Stimulated activated CD8-positive, alpha-beta memory T cell treated with anti-CD3 and anti-CD28 coated beads, Interleukin-15, amount 100 ng/mL, for 24 hours (primary cell): Measurements from ENCODE around the gene OR4F6.
"Not testable (repeated sequence)": the region's sequence is repeated elsewhere in the genome, so short reads cannot be mapped to it uniquely, and the experiment has no call there.

Experiments used
- DNase-seq: peaks from one replicate; pipeline ENCODE4 v3.0.0-alpha.2; 2020; ENCODE audit warnings: low read depth

Gene OR4F6, protein sequence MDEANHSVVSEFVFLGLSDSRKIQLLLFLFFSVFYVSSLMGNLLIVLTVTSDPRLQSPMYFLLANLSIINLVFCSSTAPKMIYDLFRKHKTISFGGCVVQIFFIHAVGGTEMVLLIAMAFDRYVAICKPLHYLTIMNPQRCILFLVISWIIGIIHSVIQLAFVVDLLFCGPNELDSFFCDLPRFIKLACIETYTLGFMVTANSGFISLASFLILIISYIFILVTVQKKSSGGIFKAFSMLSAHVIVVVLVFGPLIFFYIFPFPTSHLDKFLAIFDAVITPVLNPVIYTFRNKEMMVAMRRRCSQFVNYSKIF

DNA sequence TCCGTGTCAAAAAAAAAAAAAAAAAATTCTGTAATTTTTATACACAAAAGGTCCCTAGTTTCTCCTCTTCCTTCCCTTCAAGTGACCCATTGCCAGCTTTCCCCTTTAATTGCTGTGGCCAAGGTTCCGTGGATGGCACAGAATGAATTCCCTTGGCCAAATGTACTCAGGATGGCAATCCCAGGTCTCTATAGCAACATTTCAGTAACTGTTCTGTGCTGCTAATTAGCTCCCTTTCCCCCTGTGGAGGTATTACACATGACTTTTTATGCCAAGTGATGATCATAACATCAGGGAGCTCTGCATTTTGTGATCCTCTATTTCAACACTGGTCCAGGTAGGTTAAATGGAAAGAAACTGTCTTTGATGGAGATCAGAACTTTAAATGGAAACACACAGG, at the start of gene OR4F6:
Gene OR4F6 (plus strand): TSS at position 301 of the 400 bp plus-strand sequence. CDS start 2,211 bp downstream, outside the sequence.
- no peak for DNase-seq

DNA sequence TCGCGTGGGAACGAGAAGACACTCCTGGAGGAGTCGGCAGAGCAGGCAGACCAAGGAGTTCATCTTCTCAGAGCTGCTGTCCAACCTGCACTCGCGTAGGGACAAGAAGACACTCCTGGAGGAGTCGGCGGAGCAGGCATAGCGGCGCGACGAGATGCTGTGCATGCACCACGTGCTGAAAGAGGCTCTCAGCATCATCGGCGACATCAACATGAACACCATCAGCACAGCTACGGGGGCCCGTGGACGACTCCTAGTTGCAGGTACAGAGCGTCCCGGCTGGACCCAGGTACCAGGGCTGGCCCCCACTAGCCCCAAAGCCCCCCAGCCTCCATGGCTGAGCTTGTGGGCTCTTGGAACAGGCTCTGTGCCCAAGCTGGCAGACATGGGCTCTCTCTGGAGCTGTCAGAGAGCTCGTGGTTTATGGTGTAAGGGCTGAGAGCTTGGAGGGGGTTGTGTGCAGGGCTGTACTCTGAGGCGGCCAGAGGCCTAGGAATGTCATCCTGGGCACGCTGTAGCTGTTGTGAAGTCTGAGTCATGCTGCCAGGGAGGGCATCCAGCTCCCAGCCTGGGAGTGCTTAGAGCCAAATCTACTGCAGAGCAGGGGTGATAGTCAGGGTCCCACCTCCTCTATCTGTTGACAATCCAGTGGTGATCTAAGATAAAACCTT, 38.5 kb upstream of the OR4F6 start:
- not testable (repeated sequence) for DNase-seq

DNA sequence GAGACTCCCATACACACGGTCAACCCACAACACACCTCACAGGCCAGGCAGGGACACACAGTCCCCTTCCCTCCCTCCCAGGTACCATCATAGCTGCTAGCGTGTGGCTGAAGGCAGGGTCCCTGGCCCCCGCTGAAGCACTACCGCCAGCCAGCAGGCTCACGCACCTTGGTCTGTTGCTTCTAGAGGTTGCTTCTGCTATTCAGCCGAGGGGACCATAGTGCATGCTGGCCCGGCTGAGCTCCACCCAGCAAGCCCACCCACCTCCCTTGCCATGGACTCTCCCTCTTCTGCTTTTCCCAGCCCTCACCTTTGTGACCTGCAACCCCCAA, 38.0 kb upstream of the OR4F6 start:
- DNase-seq = not testable (repeated sequence)

DNA sequence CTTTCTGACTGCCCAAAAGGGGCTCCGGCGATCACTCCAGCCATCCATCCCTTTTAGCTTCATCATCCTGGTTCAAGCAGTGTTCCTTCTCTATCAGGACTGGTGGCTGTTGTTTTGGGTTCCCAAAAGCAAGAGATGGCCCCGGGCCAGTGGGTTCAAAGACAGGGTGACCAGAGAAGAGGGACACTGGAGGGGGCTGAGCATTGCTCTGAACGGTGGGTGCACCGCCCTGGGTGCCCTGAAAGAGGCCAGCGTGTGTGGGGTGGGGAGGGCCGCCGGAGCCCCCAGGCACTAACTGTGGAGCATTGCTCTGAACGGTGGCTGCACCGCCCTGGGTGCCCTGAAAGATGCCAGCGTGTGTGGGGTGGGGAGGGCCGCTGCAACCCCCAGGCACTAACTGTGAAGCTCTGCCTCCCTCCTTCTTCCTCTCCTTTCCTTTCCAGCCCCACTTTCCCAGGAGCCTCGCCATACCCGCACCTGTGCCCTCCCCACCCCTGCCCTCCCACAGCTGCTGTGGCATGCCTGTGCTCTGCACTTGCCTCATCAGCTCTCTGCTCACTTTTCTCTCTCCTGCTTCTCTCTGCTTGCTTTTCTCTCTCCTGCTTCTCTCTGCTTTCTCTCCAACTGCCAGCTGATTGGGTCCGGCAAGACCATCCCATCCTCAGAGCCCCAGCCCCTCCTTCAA, 37.4 kb upstream of the OR4F6 start:
- DNase-seq = no peak

DNA sequence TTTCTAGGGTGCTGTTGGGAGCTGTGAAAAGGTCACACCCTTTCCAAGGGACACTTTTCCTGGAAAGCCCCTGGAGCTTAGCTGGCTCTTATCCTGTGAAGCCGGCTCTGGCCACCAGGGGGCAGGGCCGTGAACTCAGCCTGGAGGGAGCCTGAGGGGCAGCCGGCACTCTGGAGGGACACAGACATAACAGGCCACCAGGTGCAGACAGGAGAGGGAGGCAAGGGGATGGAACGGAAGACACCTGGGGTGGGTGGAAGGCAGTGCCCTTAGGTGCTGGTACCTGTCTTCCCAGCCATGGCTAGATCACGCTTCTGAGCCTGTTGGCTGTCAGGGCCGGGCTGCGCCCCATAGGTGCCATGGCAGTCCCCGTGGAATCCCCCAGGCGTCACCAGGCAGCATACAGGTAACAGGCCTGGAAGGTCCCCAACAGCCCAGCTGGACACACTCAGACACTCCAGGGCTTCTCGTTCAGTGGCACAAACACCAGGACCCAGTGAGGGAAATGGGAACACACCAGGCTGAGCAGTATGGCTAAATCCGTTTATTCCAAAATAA, 36.1 kb upstream of the OR4F6 start:
- not testable (repeated sequence) for DNase-seq

DNA sequence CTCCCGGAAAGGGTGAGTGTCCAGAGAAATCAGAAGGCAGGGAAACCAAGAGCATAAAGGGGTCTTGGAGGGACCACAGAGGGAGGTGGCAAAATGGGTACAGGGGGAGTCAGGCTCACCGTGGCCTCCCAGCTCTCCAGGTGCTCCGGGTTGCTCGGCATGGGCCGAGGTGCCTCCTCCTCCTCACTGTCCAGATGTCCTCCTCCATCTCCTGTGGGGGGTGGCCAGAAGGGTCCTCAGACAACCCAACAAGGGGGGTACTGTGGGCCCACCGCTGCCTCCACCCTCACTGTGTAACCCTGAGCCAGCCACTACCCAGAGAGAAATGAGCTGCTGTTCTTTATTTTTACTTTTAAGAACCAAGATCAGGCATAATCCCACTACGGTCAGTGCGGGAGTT, 30.4 kb upstream of the OR4F6 start:
- no peak for DNase-seq

DNA sequence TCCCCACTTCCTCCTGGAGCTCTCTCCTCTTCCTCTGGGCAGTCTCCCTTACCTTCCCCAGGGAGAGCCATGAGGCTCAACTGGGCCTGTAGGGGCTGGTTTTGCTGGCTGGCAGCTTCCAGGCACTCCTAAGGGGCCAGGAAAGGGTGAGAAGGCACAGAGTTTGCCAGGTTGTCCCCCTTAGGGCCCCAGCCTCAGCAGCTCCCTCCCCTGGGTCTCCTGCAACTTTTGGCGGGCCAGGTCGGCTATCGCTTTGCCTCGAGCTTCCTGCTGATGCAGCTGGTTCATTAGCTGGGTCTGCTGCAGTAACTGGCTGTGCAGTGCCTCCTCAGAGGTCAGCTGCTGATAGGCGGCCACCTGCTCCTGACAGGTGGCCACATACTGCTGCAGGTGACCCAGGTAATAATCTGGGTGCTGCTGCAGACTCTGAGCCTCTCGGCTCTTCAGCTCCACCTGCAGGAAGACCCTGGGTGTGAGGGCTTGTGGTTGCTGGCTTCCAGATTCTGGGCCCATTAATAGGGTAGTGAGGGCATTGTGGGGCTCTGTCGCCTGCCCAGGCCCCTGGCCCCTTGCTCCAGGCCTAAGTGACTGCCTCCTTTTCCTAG, 29.7 kb upstream of the OR4F6 start:
- DNase-seq = no peak

DNA sequence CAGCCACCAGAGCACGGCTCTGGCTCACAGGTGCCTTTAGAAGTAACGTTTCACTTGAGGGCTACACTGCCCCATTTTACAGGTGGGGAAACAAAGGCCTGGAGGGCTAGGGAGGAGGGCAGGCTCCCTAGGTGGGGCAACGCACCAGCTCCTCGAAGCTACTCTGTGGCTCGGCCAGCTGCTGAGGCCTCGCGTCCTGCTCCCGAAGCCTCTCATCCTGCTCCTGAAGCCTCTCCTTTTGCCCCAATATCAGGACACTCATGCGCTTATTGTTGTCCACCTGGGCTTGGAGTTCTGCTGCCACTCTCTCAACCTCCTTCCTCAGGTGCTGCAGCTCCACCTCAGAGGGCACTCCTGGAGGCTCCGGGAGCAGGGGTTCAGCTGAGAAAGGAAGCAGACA, 28.2 kb upstream of the OR4F6 start:
- DNase-seq = no peak

DNA sequence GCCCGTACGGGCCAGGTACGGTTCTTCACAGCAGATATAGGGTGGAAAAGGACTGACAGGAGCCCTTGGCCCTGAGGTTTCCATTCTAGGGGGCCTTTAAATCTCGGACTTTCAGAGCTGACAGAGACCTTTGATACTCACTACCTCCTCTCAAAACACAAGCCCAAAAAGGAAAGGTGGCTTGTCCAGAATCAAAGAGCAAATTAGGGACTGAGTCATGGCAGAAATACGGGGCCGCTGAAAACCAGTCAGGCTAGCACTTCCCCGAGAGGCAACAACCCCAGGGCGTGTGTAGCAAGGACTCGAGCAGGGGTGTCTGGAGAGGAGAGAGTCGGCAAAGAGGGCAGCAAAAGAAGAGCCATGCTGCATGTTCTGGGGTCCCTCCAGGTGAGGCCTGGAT, 24.7 kb upstream of the OR4F6 start:
- DNase-seq = not testable (repeated sequence)

DNA sequence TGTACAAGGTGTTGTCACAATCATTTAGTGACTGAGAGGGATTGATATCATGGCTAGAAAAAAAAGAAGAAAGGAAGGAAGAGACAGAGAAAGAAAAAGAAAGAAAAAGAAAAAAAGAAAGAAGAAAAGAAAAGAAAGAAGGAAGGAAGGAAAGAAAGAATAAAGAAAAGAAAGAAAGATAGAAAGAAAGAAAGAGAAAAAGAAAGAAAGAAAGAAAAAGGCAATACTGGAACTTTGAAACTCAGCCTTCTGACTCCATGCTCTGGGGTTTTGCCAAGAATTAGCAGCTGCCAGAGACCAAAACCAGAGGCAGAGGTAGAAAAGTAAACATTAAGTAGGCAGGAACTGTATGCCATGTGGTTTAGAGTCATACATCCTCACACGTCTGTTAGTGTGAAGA, 23.1 kb upstream of the OR4F6 start:
- DNase-seq = not testable (repeated sequence)

DNA sequence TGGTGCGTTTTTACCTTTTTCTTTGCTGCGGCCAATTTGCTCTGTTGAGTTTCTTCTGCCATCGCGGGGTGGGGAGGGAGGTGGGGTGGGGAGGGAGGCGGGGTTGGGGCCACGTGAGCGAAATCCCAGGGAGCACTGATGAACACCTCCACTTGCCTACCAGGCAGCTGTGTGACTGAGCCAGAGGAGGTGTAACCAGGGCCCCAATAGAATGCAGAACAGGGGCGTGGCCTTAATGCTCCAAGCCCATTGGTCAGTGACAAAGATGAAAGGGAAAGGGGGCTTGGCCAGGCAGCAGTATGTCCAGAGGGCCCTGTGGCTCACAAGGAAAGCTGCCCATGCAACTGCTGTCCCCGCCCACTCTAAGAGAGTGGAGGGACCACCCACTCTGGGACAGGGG, 21.4 kb upstream of the OR4F6 start:
- no peak for DNase-seq

DNA sequence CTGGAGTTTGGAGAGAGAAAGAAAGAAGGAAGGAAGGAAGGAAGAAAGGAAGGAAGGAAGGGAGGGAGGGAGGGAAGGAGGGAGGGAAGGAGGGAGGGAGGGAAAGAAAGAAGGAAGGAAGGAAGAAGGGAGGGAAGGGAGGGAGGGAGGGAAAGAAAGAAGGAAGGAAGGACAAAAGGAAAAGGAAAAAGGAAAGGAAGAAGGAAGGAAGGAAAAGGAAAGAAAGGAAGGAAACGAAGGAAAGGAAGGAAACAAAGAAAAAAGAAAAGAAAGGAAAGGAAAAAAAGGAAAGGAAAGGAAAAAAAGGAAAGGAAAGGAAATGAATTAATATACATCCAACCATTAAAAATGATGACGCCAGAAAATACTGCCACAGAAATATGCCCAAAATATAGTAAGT, 18.7 kb upstream of the OR4F6 start:
- no peak for DNase-seq

DNA sequence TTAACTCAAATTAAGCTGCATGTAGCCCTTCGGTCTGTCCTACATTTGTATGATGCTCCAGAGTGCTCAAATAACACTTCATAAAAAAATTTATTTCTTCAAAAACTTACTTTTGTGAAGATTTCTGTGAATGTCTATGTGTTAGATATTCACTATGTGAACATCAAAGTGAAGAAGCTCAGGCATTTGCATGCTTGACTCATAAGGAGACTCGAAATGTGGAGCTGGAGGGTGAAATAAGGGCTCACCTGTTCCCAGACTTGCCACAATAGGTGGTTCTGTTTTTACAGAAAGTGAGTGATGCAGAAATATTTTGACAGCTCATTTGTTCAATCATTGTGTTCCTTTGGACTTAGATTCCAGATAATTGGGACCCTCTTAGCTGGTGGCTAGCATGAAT, 16.9 kb upstream of the OR4F6 start:
- not testable (repeated sequence) for DNase-seq

DNA sequence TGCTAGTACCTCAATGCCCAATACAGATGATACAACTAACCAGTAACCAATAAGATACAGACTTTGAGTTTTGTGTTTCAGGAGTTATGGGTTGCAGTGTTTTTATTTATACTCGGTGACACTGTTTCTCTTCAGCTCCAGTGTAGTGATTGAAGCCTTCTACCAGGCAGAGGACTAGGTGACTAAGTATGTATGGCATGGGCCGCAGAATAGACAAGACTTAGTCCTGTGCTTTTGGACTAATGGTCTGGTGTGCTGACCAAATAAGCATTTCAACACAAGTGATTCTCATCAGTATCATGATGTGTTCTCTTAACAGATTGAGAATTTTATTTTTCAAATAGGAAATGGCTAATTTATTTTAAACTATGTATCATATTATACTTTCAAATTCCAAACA, 15.3 kb upstream of the OR4F6 start:
- not testable (repeated sequence) for DNase-seq

DNA sequence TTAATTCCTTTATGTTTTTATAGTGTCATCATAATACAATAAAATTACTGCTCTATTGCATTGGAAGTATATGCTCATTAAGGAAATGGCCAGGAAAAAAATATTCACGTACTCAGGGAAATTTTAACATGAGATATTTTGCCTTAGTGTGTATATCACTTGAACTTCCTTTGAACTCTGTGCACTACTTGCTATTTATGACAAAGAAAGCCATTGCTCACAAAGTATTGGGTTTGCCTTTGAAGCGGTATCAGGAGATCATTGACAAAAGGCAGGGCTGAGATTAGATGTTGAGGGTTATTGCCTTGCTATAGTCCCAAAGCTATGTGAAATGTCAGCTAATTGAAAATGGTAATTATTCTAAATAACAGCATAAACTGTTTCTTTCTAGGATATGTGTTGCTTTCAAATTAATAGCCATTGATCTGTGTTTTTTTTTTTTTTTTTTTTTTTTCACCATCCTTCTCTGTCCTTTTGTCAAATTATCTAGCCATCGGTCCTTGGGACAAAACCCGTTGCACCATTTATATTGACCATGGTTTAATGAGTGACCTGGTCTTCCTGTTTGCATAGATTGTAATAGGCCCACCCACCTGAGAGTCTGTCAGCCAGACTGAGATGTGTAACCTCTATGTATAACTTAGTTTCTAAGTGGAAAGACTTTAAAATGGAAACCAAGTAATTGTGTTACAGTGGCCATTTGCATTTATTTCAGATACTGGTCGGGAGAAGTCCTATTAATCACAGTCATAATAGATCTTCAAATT, 14.6 kb upstream of the OR4F6 start:
- DNase-seq = not testable (repeated sequence)

DNA sequence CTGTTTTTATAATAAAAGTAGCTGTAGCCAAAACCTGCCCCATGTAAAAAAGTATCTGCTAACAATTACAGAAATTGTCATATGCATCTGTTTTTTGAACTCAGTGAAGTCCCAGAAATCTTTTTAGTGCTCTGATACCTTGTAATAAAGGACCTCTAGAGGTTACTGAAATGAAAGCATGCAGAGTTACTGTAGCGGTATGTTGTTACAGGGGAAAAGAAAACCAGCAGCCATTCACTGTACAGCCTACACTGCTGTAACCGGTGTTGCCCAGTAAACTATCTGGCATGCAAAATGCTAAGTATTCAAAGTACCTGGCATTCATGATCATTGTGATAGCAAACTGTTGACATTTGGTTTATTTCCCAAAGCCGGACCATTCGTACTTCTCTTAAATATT, 12.6 kb upstream of the OR4F6 start:
- DNase-seq = not testable (repeated sequence)

DNA sequence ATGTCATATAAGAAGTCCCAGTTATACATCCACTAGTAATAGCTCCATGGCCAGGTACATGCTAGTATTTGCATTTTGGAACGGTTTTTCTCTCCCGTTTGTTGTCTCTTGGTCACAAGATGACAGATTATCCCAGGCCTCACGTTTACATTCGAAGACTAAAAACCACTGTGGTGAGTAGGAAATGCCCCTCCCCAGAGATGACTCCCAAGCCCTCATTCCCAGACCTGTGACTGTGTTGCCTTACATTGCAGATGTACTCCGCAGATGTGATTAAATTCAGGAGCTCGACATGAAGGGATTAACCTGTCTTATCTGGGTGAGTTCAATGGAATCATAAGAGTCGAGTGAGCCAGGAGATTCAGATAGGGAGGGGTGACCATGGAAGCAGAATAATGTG, 9.3 kb upstream of the OR4F6 start:
- not testable (repeated sequence) for DNase-seq

DNA sequence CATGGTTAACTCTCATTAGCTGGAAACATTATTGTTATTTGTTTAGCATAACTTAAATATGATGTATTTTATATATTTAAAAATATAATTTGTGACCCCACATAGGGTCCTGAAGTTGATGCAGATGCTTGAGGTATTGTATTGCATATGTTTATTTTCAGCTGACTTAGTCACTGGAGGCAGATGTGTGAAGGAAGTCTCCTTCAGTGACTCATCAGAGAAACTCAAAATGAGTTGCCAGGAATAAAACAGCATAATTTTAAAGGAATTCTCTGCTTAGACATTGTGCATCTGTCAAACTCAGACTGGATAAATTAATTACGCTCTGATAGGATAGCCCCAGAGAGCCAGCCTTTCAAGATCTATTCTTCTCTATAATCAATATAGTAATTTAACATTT, 7.9 kb upstream of the OR4F6 start:
- DNase-seq = no peak

DNA sequence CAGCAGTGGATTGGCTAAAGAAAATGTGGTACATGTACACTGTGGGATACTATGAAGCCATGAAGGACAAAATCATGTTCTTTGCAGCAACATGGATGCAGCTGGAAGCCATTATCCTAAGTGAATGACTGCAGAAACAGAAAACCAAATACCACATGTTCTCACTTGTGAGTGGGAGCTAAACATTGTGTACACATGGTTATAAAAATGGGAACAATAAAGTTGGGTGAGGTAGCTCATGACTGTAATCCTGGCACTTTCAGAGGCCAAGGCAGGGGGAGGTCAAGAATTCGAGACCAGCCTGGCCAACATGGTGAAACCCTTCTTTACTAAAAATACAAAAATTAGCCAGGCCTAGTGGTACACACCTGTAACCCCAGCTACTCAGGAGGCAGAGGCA, 3.6 kb upstream of the OR4F6 start:
- no peak for DNase-seq

DNA sequence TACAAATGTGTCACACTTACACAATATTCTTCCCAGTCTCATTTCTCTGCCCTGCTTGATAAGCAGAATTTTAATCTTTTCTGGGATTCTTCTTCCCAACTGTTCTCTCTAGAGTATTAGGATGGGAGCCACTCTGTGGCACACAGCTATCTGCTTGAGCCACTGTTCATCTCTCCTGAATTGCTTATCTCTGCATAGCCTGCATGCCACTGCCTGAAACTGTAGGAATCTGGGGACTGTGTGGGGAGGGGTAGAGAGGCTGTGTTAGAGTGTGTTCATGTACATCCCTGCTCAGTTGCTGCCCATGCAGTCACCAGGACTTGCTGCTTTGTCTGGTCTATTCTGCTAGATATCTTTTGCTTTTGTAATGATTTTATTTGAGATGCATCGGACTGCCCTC, 2.3 kb upstream of the OR4F6 start:
- no peak for DNase-seq

DNA sequence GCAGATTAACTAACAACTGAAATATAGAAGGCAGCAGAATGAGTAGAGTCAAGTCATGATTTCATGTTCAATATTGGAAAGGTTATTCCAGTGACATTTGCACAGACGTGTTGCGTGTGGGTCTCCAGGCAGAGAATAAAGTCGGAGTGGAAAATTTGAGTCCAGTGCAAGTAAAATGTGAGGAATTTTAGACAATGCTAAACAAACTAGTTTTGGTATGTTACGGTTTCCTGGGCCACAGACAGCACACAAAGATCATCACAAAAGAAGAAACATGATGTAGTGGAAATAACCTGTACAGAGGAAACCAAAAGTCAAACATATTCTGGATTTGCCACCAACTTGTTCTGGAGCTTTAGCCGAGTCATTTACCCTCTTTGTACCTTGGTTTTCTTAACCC, 367 bp downstream of the OR4F6 start:
- no peak for DNase-seq

DNA sequence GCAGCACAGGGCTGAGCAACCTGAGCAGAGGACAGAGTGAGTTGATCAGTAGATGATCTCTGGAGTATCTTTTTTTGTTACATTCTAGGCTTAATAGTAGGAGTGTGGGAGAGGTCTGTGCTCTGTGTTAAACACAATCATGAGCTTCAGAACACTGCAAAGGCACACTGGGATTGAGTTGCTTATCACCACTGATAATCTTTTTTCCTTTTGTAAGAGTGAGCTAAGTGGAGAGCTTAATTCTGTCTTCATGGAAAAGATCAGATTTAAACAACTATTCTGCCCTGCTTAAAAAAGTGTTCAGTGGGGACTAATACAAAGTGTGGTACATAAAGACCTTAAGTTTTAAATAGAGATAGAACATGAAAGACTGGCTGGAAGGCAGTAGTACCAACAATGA, 1.1 kb downstream of the OR4F6 start:
- no peak for DNase-seq
